GM08714 (cell line): Measurements from ENCODE around the gene PIMREG.

Experiments
- H3K4me3 ChIP-seq: fragments of 200-500 bp; sonication (Bioruptor generic); 2 replicates; pipeline ENCODE4 v1.5.1; 2014; ENCODE audit warnings: mild to moderate bottlenecking, low read length, inconsistent platforms
- ZNF274 ChIP-seq: IDR thresholded peaks from 2 replicates; pipeline ENCODE4 v1.6.1; 2012; ENCODE audit warnings: mild to moderate bottlenecking, low read depth, low read length

The PIMREG gene

DNA sequence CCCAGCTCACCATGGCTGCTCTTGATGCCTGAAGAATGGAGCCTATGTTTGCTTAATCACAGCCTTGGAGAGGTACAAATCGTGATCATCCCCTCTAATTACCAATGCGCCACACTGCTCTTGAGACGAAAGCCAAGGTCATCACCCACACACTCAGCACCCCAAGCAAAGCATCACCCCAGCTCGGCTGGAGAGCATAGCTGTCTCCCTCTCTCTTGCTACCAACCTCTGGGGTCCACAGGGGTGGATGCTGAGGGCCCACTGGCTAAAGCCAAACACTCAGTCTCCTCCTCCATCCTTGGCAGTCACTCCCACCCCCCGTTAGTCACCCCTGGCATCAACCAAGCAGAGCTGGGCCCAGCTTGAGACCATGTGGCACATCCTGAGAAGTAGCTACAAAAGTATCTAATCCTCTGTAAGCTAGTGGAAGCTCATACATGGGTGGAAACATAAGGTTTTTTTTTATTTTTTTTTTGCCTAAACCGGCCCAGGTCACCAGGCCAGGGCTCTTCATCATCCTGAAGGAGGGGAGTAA is 44.8 kb downstream of the PIMREG start:
- H3K4me3 ChIP-seq = no peak overlapping the region
- TF ChIP-seq ZNF274 = no peak

DNA sequence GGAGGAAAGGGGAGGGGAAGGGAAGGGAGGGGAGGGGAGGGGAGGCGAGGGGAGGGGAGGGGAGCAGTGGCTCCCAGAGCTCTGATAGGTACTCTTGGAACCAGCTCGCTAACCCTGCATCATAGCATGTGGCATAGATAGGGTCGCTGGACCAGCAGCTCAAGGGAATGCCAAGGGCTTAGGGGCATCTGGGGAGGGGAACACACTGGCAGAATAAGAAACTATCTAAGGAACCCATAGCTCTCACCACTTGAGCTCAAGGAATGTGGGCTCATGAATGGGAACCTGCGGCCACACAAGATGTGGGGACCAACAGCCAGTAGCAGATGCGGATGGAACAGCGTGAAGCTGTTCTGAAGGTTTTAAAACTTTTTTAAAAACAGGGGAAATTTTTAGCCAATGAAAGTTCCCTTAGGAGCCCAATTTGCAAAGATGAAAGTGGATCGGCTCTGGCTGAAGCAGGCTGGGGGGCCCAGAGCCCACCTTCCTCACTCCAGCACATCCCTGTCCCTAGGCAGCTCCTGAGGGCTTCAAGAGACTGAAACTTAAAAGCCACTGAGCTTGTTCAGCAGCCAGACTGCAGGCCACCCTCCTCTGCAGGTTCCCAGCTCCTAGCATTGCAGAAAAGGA is 46.9 kb downstream of the PIMREG start:
- H3K4me3 ChIP-seq = no peak overlapping the region
- no peak for TF ChIP-seq ZNF274

DNA sequence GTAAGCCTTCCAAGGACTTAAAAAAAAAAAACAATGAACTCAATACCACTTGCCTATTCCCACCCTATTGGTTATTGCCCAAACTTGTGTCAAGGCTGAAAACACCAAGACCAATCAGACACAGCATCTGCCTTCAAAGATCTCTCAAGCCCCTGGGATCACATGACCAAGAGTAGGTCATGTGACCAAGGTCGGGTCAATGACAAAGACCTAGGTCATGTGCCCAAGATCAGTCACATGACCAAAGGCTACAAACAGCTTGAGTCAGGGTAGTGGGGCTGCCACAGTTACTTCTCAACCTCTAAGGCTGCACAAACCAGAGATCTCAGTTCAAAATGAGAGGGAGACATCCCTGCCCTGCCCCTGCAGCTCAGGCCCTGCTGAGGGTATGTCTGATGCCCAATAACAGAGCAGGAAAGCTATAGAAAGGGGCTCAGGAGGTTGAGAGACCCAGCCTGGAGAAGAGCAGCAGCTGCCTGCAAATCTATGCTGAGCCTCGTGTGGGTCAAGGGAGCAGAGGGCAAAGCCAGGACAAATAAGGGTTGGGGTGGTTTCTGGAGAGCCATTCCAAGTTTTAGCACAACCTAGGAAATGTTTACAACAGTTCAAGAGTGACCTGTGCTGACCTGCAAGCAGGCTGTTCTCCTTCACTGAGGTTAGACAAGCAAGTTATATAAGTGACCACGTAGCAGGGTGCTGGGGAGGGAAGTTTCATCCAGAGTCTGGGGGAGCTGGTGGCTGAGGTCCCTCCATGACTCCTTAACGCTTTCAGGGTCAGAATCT is 48.8 kb downstream of the PIMREG start:
- no peak for TF ChIP-seq ZNF274
- H3K4me3 ChIP-seq = no peak overlapping the region

DNA sequence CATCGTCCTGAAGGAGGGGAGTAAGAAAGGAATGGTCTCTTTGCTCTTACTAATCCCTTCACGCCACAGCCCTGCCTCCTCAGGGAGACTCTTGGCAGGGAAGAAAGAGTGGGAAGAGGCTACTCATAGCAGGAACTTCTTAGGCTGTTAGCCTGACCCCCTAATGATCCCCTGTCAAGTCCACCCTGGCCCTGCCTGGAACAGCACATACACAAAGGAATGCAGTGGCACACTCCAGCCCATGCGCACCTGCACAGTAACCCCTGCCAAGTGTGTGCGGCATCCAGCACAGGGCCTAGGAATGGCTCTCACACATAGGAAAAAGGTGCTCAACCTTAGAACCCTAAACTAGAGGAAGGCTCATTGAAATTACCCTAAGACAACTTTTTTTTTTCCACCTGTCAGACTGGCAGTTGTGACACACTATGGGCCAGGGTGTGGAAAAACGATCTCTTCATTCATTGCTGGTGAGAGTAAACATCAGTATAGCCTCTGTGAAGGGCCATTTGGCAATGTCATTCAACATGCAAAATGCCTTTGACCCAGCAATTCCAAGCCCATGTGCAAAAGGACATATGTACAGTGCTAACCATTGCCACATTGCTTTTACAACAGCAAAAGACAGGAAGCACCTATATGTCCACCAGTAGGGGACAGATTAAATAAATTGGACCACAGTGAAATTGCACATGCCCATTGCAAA is 50.1 kb downstream of the PIMREG start:
- H3K4me3 ChIP-seq = no peak overlapping the region
- TF ChIP-seq ZNF274 = no peak

DNA sequence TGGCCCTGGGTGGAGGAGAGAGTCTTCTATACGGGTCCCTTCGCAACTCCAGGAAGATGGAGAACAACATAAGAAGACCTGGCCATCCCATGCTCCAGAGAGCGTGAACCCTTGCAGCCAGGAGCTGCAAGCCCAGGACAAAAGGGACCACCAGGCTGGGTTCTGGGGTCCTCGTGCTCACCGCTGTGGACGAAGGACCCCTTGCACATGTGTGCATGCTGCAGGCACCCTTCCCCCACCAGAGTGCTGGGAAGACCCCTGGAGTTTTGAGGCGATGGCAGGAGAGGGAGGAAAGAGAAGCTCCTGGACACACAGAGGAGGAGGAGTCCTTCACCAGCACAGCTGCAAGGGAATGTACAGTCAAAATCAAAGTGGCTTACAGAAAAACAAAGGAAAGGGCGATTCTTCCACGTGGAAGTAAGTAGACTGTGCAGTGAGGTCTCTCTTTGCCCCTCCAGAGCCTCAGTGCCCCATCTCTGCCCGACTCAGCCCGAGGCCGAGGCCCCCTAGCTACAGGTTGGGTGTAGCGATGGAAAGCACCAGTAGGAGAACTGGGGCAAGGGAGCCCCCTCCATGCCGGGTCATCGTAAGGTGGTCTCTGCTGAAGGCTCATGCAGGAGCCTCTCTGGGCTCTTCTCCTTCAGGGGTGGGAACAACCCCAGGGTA is 51.3 kb downstream of the PIMREG start:
- no peak for TF ChIP-seq ZNF274
- H3K4me3 ChIP-seq = no peak overlapping the region

DNA sequence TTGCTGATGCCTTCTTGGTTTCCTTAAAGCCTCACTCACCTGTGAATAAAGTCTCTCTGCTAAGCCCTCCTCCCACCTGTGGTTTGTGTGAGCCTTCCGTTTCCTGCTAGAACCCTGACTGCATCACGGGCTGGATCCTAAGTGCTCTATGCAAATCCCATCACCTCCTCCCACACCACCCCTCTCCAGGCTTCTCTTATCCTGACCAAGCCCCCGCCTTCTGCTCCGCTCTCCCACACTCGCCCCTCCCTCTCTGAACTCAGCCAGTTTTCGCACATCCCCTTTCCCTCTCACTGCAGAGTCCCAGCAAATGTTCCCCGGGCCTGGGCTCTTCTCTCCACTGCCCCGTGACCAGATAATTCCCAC is 51.8 kb downstream of the PIMREG start:
- H3K4me3 ChIP-seq = no peak overlapping the region
- no peak for TF ChIP-seq ZNF274

DNA sequence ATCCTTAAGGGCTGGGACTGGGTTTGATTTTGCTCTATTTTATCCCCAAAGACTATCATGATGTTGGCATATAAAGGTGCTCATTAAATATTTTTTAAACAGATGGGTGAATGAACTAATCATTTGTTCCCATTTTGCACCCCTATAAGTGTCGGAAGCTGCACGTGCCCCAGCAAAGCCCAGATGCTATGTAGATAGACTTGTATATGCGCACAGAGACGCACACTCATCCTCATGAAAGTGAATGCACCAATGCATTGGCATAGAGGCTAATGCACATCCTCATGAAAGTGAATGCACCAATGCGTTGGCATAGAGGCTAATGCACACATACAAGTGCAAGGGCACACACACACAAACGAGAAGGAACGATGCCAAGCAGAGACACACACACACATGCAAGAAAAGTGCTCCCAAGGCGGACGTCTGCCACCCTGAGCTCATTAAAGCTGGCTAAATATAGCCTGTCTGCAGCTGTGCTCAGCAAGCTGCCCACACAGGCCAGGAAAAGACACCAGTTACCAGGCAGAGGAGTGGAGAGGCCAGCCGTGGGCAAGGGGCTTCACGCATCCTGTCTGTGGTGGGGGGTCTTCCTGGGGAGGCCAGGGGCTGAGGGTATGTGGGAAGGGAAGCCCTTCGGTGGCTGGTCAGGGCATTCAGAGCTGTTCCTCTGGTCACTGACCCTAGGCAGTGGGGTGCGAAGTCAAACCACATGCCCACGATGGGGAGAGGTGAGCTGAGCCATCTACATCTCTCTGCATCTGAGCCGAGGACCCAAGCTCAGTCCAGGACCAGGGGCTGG is 52.6 kb downstream of the PIMREG start:
- H3K4me3 ChIP-seq = no peak overlapping the region

DNA sequence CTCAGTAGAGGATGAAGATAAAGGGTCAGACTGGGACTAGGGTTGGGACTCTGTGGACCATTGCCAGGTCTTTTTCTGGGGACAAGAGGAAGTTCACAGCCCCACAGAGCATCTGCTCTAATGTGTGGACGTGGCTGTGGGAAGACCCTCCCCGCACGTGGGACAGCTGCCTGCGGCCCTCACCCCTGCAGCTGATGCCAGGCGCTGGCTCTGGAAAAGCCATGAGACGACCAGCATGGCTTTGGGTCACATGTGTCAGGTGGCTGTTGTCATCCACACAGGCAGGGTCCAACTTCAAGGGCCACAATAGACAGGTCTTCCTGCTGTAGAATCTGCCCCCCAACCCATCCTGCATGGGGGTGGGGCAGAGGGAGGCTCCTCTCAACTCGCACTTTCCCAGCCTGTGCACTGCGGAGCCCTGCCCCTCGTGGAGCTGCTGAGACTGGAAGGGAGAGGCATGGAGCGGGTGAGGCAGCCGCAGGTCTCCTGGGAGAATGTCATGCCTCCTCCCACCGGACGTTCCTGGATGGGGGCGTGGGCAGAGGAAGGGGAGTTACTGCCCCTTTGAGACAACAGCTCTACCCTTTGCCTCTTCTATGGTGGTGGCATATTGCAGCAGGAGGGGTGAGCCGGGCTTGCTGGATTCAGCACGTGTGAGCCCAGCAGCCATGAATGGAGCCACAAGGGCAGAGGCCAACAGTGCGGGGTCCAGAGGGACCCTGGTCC is 53.4 kb downstream of the PIMREG start:
- no peak overlapping the region for H3K4me3 ChIP-seq
- no peak for TF ChIP-seq ZNF274

More for the DNA sequence above, 52.6 kb downstream of the PIMREG start:
- TF ChIP-seq ZNF274 = no peak

DNA sequence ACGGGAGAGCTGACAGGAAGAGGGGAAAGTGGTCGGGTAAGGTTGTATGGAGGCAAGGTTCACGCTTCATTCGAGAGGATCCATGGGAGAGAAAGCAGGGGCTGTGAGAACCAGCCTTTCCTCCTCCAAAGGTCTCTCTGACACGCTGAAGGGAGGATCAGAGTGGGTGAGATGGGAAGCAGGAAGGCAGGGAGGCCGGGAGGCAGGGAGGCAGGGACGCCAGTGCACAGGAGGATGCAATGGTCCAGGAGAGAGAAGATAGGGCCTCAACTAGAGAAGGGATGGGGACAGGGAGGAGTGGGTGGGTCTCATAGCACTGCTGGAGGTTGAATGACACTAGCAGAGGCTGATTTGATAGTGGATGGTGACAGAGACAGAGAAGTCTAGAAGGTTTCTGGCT is 54.1 kb downstream of the PIMREG start:
- H3K4me3 ChIP-seq = no peak overlapping the region
- no peak for TF ChIP-seq ZNF274

DNA sequence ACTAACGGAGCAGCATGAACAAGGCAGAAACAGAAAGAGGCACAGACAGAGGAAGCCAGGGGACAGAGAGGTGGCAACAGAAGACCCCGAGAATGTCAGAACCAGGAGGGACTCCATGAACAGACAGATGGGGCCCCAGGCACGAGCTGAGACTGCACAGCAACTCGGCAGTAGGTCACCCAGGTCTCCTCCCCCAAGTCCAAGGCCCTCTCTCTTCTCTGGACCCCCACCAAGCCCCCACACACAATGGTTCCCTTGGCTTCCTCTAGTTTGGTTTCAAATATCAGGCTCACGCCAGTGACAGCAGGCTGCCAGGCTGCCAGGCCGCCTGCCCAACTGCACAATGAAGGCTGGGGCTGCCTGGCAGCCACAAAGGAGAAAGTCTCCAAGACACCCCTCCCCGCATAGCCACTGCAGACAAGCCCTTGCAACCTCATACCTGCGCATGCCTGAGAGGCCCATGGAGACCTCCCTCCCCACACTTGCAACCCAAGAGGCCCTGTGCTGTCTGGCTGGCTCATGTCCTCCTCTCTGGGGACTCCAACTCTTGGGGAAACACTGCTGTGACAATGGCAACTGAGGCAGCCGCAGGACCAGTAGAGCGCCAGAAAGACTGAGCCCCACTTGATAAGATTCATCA is 54.8 kb downstream of the PIMREG start:
- TF ChIP-seq ZNF274 = no peak
- H3K4me3 ChIP-seq = no peak overlapping the region
